Central memory CD8-positive, alpha-beta T cell (primary cell): ENCODE measurements around the gene KCNIP3.

Experiments
- ATAC-seq: fragments of 150-1000 bp; cut with Tn5 transposase; replicated peaks from 2 replicates; pipeline ENCODE4 v1.10.0; 2022; ENCODE audit warnings: mild to moderate bottlenecking, moderate FRiP score, moderate number of reproducible peaks; ENCODE audit not compliant: poor library complexity, severe bottlenecking; ENCODE audit errors: extremely low read depth
- DNase-seq, 2 donors: peaks; one replicate each; pipeline ENCODE4 v3.0.0; 2021; ENCODE audit warnings: low spot score in 2 of 2
- H3K27ac Mint-ChIP-seq: one replicate; pipeline ENCODE4 v1.8.0; 2022; ENCODE audit warnings: low read depth, mild to moderate bottlenecking, moderate library complexity, mixed read lengths
- H3K27me3 Mint-ChIP-seq: one replicate; pipeline ENCODE4 v1.8.0; 2022; ENCODE audit warnings: mixed read lengths
- H3K36me3 Mint-ChIP-seq: one replicate; pipeline ENCODE4 v1.8.0; 2022; ENCODE audit warnings: mild to moderate bottlenecking, moderate library complexity, mixed read lengths; ENCODE audit not compliant: insufficient read depth
- H3K4me1 Mint-ChIP-seq: one replicate; pipeline ENCODE4 v1.8.0; 2022; ENCODE audit warnings: mixed read lengths
- H3K4me3 Mint-ChIP-seq: one replicate; pipeline ENCODE4 v1.8.0; 2022; ENCODE audit warnings: mild to moderate bottlenecking, moderate library complexity, mixed read lengths
- H3K9me3 Mint-ChIP-seq: one replicate; pipeline ENCODE4 v1.8.0; 2022; ENCODE audit warnings: mixed read lengths

KCNIP3 gene

DNA sequence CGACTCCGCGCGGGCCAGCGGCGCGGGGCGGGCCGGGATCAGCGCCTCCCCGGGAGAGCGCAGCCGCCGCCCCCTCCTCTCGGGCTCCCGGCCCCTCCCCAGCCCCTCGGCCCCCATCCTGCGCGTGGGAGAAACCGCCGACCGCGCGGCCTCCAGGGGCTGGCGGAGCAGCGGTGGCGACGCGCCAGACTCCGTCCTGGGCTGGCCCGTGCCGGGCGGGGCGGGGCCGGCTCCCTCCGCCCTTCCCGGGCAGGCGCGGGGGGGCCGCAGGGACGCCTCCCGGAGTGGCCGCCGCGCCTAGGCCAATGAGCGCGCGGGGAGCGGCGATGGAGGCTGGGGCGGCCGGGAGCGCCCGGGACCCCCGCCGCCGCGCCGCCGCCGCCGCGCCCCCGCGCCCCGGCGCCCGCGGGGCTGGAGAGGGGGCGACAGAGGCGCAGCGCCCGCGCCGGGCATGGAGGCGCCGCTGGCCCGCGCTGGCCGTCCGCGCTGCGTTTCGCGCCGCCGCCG lies 49.1 kb downstream of the KCNIP3 start:
- no peaks in the 10 kb centered on the region for H3K36me3 Mint-ChIP-seq
- peaks cover 42% of the 10 kb centered on the region for H3K27me3 Mint-ChIP-seq
- peak overlapping the region; percentile 73 for H3K4me3 Mint-ChIP-seq
- no peaks in the 10 kb centered on the region for H3K4me1 Mint-ChIP-seq
- H3K27ac Mint-ChIP-seq = no peak overlapping the region
- H3K9me3 Mint-ChIP-seq = no peaks in the 10 kb centered on the region
- DNase-seq (no peak), ATAC-seq (no peak)

DNA sequence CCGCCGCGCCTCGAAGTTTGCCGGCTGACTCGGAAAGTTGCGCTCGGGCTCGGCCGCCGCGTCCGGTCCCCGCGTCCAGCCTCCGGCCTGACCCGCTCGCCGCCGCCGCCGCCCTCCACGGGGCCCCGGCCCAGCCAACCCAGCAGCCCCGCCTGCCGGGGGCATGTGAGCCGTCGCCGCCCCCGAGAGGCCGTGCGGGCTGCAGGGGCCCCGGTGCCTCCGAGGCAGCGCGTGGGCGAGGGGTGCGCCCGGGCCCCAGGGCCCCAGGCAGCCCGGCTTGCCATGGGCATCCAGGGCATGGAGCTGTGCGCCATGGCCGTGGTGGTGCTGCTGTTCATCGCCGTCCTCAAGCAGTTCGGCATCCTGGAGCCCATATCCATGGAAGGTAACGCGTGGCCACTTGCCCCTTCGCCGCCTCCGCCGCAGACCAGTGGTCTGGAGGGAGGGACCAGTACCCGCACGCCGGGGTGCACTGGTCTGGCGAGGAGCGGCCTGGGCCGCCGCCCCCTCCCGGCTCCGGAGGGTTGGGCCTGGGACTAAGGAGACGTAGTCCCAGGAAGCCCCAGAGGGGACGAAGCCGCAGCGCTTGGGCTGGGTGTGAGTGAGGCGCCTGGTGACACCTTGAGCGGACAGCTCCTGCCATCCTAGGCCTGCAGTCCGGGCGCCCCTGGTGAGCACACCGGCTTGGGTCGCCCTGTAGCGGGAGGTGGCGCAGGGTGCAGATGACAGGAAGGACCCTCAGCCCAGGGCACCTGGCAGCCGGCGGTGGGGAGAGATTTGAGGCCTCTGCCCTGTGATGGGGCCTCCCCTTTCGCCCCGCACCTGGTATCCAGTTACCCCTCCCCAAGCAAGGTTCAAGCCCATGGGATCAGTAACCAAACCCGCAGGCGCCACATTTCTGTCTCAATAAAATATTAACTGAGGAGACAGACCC lies 49.9 kb downstream of the KCNIP3 start:
- Mint-ChIP-seq H3K4me3 (peak overlapping the region; percentile 37), H3K36me3 (no peaks in the 10 kb centered on the region), H3K9me3 (no peaks in the 10 kb centered on the region), H3K4me1 (no peaks in the 10 kb centered on the region), H3K27me3 (peaks cover 34% of the 10 kb centered on the region), H3K27ac (no peak overlapping the region)
- ATAC-seq = no peak
- no peak for DNase-seq

DNA sequence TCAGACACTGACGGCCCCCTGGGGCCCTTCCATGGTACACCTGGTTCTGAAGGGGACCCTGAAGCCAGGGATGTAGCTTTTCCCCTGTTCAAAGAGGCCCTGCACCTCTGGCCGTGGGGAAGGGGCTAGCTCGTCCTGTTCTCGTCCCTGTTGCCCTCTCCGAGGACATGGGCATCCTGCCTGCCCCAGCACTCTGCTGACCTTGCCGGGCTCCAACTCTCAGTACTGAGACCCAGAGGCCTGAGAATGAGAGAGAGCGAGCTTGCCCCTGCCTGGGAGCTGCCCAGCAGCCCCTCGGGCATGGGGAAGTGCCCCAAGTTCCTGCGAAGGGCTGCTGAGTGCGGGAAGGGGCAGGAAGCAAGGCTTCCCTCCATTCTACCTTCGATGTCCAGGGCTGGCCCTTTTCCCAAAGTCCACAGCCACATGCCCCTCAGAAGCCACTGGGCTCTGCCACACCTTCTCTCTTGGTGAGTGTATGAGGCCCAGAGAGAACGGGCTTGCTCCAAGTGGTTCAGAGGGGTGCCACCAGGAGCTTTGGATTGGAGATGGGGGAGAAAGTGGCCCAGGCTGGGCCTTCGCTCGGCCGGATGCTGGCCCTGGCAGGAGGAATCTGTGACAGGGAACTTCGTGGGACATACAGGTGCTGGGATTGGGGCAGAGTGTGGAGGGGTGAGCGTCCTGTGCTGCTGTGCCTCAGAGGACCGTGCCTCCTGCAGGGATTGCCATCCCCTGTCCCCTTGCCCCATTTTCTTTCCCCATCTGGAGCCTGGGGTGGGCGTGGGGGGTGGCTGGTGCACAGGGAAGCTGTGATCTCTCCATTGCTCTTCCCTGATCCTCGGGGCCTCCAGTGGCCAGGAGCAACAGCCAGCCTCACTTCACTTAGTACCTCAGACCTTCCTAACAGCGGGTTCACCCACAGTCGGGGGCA lies 50.8 kb downstream of the KCNIP3 start:
- DNase-seq (no peak), ATAC-seq (no peak)
- Mint-ChIP-seq H3K27me3 (peaks cover 25% of the 10 kb centered on the region), H3K4me3 (peak overlapping the region; percentile 37), H3K4me1 (no peaks in the 10 kb centered on the region), H3K36me3 (no peaks in the 10 kb centered on the region), H3K9me3 (no peaks in the 10 kb centered on the region), H3K27ac (no peak overlapping the region)

DNA sequence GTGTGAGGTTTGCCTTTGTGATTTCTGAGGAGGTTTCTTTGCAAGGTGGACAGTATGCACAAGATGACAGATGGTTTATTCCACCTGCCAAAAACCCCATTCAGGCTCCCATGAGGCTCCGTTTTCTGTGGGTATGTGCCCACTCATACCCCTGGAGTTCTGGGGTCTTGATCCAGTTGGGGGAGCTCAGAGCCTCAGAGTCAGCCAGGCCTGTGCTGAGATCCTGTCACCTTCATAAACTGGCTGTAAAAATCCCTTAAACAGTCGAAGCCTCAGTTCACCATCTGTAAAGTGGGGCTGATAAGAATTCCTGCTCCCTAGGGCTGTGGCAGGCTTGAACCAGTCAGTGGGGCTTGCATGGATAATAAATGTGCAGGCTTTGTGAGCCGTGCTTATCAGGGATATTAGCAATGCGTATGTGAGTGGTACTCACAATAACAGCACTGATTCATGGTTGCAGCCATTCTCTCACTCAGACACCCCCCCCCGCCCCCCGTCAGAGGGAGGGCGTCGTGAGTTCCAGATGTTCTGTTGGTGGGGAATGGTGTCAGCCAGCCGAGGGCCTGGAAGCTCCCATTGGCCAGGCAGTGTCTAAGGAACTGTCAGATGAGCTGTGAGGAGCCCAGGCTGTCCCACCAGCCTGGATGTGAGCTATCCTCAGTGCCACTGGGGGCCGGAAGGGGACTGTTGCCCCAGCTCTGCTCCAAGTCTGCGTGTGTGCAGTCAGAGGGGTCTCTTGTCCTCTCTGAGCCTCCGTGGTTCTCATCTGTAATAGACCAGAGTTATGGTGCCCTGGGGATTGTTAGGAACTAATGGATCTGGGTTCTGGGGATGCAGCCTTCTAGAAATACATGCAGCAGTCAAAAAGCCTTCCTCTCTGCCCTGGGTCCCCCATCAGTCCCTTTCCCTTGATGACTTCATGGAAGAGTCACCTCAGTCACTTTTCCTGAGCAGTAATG lies 51.7 kb downstream of the KCNIP3 start:
- H3K27ac Mint-ChIP-seq = no peak overlapping the region
- H3K36me3 Mint-ChIP-seq = no peaks in the 10 kb centered on the region
- DNase-seq (no peak), ATAC-seq (no peak)
- no peaks in the 10 kb centered on the region for H3K9me3 Mint-ChIP-seq
- no peaks in the 10 kb centered on the region for H3K4me1 Mint-ChIP-seq
- peaks cover 16% of the 10 kb centered on the region for H3K27me3 Mint-ChIP-seq
- H3K4me3 Mint-ChIP-seq = peak overlapping the region; percentile 37

DNA sequence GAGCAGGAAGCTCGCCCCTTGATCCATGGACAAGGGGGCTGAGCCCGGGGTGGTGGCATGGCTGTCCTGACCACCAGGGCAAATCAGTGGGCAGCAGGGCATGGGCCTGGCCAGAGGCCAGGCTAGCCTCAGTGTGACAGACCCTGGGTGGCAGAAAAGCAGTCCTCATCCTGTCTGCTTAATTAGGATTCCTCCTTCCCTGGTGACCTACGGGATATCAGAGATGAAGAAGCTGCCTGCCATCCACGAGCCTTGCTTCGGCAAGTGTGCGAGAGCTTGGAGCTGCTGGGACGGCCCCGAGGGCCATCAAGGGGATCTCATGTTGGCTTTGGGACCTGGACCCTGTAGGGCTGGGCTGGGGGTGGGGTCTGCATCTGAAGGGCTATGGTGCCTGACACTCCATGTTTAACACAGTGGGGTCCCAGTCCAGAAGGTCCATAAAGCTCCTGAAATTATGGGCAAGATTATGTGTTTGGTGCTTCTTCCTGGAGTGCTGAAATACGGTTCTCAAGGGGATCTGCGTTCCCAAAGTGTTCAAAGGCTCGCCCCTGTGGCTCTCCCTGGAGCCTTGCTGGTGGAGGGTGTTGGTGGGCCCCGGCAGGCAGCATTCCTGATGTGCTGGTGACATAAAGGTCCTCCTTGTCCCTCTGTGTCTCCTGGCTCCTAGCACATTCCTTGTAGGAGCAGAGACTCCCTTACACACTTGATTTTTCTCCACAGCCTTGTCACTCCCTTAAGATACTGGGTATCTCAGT lies 52.6 kb downstream of the KCNIP3 start:
- no peak for ATAC-seq
- no peaks in the 10 kb centered on the region for H3K36me3 Mint-ChIP-seq
- no peaks in the 10 kb centered on the region for H3K4me1 Mint-ChIP-seq
- peaks cover 11% of the 10 kb centered on the region for H3K27me3 Mint-ChIP-seq
- no peaks in the 10 kb centered on the region for H3K9me3 Mint-ChIP-seq
- H3K4me3 Mint-ChIP-seq = no peak overlapping the region
- H3K27ac Mint-ChIP-seq = no peak overlapping the region
- DNase-seq = no peak

DNA sequence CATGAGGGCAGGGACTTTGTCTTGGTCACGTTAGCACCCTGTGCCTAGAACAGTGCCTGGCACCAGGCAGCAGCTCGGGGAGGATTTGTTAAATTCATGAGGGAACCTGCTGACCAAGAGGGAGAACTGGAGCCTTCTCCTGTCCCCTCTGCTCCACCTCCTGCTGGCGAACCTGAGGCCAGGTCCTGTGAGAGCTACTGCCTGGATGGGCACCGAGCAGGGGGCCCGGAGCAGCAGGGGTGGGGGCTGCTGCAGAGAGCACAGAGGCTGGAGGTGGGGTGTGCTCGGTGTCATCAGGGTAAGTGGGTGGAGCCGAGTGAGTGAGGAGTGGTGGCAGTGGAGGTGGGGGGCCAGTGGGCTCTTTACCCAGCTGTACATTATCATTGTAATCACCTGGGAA lies 53.2 kb downstream of the KCNIP3 start:
- ATAC-seq (no peak), DNase-seq (no peak)
- Mint-ChIP-seq H3K9me3 (no peaks in the 10 kb centered on the region), H3K27ac (no peak overlapping the region), H3K27me3 (peaks cover 11% of the 10 kb centered on the region), H3K36me3 (no peaks in the 10 kb centered on the region), H3K4me3 (no peak overlapping the region), H3K4me1 (no peaks in the 10 kb centered on the region)

DNA sequence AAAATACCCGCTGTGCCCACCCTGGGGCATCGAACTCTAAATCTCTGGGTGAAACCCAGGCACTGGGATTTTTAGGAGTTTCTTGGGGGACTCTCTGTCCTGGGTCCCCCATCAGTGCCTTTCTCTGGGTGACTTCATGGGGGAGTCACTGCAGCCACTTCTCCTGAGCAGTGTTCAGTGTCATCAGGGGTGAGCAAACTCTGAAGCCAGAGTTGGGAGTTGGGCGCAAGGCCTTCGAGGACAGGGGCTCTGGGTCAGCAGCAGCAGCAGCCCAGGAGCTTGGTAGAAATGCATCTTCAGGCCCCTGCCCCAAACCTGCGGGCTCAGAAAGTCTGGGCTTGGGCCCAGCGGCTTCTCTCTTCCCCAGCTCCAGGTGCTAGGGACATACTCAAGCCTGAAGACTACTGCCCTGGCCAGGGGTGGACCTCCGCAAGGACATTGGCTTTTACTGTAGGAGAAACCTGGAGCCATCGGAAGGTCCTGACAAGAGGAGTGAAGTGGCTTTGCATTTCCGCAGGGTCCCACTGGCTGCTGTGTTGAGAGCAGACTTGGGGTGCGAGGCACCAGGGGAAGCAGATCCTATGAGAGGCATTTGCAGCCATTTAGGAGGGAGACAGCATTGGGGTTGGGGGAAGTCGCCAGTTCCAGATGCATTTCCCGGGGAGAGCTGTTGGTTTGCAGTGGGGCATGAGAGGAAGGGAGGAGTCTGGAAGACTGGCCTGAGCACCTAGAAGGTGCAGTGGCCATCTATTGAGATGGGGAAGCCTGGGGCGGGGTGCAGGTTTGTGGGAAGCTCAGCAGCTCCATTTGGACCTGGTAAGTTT lies 53.8 kb downstream of the KCNIP3 start:
- Mint-ChIP-seq H3K9me3 (no peaks in the 10 kb centered on the region), H3K4me3 (no peak overlapping the region), H3K4me1 (no peaks in the 10 kb centered on the region), H3K36me3 (no peaks in the 10 kb centered on the region), H3K27me3 (peaks cover 11% of the 10 kb centered on the region), H3K27ac (no peak overlapping the region)
- ATAC-seq = no peak
- no peak for DNase-seq

DNA sequence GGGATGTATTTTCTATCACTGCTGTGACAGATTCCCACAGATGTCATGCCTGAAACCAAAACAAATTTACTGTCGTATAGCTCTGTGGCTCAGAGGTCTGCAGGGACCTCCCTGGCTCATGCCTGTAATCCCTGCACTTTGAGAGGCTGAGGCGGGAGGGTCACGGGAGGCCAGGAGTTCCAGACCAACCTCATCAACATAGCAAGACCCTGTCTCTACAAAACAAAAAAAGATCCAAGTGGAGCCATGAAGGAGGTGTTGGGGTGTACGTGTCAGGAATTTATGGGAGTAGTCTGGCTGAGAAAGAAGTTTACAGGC lies 54.4 kb downstream of the KCNIP3 start:
- Mint-ChIP-seq H3K27ac (no peak overlapping the region), H3K4me1 (no peaks in the 10 kb centered on the region), H3K36me3 (no peaks in the 10 kb centered on the region)

DNA sequence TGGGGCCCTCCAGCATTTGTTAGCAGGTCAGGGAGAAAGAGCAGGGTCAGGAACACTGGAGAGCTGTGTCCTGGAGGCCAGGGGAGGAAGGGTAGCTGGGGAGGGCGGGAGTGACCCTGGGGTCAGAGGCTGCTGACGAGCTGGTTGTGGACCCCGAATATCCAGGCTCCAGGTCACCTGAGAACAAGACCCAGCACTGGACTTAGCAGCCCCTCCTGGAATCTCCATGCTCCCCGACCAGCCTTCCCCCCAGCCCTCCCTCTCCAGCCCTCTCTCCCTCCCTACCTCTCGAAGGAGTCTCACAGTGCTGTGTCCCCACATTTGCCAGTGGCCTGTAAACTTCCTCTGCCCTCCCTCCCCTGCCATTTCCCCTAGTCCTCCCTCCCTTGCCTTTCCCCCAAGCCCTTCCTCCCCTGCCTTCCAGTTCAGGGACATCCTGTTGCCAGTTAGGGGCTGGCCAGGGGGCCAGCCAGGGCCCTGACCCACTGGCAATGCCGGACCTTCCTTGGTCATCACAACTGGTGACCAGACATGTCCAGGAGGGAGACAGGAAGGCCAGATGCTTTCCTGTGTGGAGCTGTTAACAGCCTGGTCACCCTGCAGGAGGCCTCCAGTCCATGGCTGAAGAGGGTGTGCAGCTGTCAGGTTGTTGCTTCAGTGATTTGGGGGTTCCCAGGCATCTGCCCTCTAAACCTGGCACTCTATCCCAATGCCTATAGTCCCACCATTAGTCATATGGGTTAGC lies 55.3 kb downstream of the KCNIP3 start:
- Mint-ChIP-seq H3K4me3 (no peak overlapping the region), H3K9me3 (no peaks in the 10 kb centered on the region), H3K27me3 (peaks cover 11% of the 10 kb centered on the region), H3K27ac (no peak overlapping the region), H3K4me1 (no peaks in the 10 kb centered on the region), H3K36me3 (no peaks in the 10 kb centered on the region)
- no peak for ATAC-seq
- no peak for DNase-seq

More for the DNA sequence above, 54.4 kb downstream of the KCNIP3 start:
- Mint-ChIP-seq H3K27me3 (peaks cover 11% of the 10 kb centered on the region), H3K9me3 (no peaks in the 10 kb centered on the region), H3K4me3 (no peak overlapping the region)
- no peak for ATAC-seq
- DNase-seq = no peak

DNA sequence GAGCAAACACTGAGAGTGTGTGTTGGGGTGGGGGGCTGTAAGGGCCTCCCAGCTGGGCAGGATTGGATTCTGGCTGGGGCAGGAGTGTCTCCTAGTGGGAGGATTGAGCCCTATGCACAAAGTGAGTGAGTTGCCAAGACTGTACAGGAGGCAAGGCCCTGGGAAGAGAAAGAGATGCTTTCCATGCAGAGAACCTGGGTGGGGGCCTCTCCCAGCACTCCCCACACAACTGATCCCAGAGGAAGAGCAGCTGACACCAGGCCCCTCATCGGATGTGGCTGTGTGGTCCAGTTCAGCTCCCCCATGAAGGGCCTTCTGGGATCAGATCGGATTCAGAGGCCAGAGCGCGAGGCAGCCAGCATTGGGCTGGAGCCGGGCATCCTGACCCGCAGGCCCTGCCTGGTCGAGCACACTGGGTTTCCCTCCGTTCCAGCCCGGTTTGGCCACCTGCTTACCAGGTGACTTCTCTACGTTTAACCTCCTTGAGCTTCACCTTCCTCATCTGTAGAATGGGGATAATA lies 56.0 kb downstream of the KCNIP3 start:
- Mint-ChIP-seq H3K9me3 (no peaks in the 10 kb centered on the region), H3K36me3 (no peaks in the 10 kb centered on the region), H3K4me3 (no peak overlapping the region), H3K4me1 (no peaks in the 10 kb centered on the region), H3K27me3 (peaks cover 11% of the 10 kb centered on the region), H3K27ac (no peak overlapping the region)
- DNase-seq (no peak), ATAC-seq (no peak)
